CD4-positive, alpha-beta T cell treated with Interleukin-12 subunit alpha and Interleukin-12 subunit beta, for 1 hour (primary cell): ENCODE results near the gene SFXN4.

ENCODE experiments used
- DNase-seq: peaks from one replicate; pipeline ENCODE4 v3.0.0-alpha.2; 2020

The SFXN4 gene, protein sequence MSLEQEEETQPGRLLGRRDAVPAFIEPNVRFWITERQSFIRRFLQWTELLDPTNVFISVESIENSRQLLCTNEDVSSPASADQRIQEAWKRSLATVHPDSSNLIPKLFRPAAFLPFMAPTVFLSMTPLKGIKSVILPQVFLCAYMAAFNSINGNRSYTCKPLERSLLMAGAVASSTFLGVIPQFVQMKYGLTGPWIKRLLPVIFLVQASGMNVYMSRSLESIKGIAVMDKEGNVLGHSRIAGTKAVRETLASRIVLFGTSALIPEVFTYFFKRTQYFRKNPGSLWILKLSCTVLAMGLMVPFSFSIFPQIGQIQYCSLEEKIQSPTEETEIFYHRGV

DNA sequence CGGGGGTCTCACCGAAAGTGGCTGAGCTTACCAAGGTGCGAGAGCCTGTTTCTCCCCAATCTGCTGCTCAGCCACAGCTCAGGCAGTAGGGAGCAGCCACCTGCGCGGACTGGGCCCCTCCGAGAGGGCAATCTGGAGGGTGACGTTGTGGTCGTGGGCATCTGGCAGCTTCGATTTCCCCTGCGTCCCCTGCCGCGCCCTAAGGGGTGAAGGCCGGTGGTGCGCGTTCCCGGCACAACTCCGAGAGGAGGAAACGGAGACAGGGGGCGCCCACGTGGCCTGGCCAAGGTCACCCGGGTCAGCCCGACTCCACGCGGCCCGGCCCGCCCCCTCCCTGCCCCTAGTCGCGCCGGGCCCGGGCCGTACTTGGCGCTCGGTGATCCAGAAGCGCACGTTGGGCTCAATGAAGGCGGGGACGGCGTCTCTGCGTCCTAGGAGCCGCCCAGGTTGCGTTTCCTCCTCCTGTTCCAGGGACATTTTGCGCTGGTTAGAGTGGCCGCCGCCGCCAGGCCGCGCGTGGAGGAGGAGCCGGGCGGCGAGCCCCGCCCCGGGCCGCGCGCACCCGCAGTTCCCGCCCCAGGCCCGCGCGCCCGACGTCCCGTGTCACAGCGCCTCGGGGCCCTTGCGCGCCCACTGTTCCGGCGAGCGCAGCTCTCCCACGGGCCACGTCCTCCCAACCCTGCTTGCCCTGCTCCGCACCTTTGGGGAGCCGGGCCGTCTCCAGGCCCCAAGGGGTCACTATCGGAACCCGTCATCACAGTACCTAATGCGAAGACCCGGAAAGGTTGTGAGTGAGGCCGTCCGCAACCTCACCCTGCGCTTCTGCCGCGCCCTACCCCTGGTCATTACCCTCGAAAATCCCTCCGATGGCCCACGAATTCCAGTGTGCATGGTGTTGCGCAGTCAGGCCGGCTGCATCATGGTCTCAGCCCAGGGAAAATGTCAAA is at the start of gene SFXN4:
Gene SFXN4, minus strand, starts transcription at position 544 of the 947 bp plus-strand sequence. Its CDS starts 67 bp downstream, at position 477.
- DNase-seq = peak; percentile 83

DNA sequence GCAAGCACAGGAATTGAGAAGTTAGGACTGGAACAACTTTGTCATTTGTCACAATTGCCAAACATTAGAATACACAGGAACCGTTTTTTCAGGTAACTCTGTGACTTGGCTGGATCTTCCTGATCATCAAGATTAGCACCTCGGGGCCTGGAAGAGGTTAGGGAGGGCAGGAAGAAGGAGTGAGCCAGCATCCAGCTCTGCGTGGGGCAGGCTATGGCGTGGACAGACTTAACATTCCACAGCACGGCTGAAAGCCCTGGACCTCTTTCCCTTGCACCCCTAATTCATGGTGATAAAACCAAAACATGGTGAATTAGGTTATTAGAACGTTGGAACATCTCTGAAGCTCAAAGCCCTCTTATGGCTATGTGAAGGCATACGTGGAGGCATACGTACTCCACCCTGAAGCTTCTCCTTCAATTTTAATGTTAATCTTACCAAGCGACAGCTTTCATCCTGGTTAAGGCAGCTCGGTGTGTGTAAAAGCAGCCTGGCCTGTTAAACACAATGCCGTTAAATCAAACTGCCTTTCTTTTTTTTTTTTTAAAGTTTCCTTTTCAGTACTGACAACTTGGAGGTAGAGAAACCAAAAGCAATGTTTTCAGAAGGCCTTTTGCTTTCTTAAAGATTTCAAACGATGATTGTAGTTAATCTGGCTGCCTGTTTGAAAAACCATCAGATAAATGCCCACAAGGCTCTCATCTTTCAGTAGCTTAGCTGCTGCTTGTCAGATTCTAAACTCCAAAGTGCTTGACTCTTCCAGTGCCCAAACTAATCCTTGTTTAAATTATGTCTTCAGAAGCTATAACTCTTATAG is 46.3 kb upstream of the SFXN4 start:
- peak; percentile 41 for DNase-seq

GRCh38 chr10:119211176-119211575 is 45.7 kb upstream of the SFXN4 start:
- DNase-seq = no peak

- DNase-seq = no peak
Measured at GRCh38 chr10:119210633-119211032, 45.1 kb upstream of the SFXN4 start.

DNA sequence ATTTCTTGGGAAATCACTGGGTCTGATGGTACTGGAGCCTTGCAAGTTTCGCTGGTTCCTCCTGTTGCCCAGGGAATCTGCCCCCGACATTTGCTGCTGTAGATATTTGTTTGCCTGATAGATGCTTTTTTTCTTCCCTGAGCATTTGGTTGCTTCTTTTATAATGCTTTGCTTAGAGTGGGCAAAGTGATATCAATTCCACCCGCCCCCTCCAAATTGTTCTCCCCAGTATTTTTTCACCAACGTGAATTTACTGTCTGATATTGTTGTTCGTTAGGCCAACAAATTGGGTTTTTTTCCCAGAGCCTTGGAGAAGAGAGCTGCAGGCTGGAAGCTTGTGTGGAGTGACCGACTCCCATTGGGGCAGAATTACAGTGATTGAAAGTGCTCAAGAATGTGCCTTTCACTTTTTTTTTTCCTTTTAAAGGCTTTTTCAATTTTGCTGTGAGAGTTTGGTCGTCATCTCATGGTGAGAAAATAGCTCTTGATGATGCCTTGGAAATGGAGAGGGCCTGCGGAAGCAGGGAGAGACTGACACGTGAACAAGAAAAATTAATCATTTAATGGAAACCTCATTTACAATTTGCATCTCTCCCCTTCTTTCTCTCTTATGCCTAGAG is 44.3 kb upstream of the SFXN4 start:
- no peak for DNase-seq

DNA sequence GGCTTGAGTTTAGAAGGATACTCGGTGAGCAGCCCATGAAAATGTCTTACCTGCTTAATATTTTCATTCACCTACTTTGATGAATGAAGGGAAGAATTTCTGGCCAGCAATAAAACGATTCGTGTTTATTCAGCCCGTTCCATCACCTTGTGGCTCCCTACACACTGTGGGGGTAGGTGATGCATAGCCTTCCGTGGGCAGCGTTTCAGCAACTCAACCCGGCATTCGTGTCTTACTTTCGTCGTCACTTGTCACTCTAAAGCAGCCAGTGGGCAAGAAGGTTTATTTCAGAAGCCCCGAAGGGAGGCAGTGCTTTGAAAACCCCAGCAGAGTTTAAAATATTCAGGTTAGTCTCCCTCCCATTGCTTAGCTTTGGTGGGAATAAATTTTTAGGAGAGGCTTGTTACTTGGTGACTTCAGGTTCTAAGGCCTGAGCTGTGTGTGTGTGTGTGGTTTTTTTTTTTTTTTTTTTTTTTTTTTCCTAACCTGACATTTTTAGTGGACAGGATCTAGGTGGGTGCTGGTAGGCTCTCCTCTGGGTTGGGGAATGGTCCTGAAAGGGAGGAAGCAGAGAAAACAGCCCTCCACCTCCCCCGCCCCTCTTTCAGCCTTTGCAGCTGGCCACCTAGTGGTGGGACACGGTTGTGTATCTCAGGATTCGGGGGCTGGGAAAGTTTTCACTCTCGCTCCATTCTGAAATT is 43.7 kb upstream of the SFXN4 start:
- DNase-seq = peak; percentile 60

DNA sequence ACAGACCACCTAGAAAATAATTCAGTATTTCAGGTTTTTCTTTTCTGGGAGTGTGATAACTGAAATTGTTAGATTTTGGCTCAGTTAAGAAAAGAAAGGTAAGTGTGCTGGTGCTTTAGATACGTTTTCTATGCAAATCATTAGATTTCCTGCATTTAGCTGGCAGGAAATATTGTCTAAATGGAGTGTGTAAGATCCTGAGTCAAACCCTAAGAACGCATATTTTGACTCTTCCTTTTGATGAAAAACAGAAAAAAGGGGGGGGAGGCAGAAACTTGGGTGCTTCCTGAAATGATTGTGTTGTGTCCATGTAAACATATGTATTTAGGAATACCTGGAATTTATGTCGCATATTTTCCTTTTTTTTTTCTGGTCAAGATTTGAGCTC is 43.0 kb upstream of the SFXN4 start:
- DNase-seq = peak; percentile 15

DNA sequence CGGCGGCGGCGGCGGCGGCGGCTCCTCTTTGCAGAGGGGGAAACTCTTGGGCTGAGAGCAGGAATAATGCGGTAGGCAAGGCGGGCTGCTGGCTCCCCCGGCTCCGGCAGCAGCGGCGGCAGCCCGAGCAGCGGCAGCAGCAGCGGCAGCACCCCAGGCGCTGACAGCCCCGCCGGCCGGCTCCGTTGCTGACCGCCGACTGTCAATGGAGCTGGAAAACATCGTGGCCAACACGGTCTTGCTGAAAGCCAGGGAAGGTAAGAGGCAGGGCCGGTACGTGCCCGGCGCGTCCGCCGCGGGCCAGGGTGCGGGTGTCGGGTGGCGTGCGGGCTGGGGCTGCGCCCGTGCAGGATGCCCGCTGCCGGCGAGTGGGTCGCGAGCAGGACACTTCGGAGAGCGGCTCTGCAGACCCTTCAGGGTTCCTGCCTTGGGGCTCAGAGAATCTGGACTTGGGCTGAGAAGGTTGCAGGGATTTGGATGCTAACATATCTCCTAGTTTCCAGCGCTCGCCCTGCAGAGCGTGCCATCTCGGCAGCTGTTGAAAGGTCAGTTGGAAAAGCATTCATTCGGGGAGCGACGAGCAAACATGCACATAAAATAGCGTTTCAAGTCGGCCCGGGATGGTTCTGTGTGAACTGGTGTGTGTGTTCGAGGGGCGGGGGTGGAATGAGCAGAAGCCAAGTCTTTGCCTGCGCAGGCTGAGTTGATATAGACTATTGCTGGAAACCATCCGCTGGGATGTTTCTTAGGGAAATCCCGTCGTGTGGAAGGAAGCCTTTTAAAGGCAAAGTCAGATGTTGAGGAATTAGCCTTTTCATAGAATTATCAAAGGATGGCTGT is 42.4 kb upstream of the SFXN4 start:
- DNase-seq = peak; percentile 30

- peak; percentile 98 for DNase-seq
Measured at GRCh38 chr10:119207366-119207666, 41.8 kb upstream of the SFXN4 start, which contains the start of gene GRK5. GRK5 (plus strand) TSS chr10:119207571; CDS start chr10:119207918, 347 bp downstream.

DNA sequence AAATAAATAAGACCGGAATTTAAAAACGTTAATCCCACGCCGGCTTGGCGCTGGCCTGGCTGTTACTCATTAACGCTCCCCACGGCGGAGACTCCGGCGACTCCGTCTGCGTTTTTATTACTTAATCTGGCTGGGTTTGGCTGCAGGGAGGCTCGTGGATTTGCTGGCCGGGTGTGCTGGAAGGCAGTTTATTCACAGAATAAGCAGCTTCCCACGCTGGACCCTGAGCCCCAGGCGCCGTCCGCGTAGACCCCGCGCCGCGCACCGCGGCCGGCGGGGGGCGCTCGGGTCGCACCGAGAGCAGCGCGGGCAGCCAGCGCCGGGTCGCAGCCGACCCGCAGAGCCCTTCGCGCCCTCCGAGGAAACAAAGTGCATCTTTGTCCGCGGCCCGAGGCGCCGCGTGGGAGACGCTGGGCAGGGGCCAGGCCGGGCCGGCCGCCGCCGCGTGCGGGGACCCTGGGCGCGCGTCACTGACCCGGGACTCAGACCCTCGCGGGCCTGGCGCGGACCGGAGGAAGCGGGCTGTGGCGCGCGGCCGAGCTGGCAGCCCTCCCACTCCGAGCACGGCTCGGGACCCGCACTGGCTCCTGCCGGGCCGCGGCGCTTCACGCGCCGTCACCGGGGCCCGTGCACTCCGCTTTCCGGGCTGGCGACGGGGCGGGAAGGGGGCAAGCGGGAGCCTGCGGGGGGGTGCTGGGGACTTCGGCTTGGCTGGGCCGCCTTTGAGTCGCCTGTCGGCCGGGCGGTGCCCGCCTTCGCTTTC is 41.3 kb upstream of the SFXN4 start:
- peak; percentile 76 for DNase-seq

GRCh38 chr10:119205894-119206602 is 40.5 kb upstream of the SFXN4 start:
- DNase-seq = peak; percentile 46

DNA sequence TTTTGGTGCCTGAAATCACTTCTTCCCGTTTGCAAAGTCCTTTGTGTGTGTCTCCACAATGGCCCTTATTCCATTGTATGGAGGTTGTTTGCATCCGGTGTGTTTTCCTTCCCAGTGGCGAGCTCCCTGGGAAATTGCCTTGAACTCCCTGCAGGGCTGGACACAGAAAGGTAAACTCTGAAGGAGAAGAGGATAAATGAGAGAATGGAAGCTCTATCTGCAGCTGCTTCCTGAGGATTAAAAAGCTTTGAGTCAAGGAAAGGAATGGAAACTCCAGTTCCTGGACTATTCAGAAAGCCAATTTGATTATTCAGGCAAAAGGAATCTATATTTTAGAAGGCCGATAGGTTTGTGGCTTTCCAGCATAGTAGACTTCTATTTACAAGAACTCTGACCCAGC is 37.5 kb upstream of the SFXN4 start:
- no peak for DNase-seq

GRCh38 chr10:119201233-119201632 is 35.7 kb upstream of the SFXN4 start:
- DNase-seq = no peak

DNA sequence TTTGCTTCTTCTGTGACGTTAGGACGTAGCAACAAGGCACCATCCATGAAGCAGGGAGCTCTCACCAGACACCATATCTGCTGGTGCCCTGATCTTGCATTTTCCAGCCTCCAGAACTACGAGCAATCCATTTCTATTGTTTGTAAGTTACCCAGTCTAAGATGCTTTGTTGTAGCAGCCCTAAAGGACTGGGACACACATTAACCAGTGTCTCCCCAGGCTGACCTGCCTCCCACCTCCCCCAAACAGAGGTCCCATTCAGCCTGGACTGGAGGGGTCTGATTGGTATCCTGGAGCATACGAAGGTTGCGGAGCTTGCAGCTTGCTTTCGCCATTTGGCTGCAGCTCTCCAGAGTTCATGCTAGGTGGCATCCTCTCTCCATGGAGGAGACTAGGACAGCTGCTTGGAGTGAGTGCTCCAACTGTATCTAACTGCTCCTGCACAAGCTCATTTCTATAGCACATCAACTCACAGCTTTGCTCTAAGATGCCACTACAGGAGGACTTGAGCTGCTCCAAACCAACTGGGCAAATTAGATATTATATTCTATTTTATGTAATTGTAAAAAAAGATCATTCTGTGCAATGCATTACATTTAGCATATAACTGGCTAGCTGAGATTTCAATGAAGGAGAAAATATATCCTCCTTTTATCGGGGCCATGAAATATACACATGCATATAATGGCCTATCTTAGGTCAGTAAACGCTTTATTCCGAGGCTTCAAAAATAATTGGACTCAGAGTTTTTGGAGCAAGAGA is 33.9 kb upstream of the SFXN4 start:
- peak; percentile 65 for DNase-seq

- DNase-seq = peak; percentile 33
Measured at GRCh38 chr10:119198438-119198837, 32.9 kb upstream of the SFXN4 start.

- DNase-seq = no peak
Measured at GRCh38 chr10:119197921-119198320, 32.4 kb upstream of the SFXN4 start.

- no peak for DNase-seq
Measured at GRCh38 chr10:119191881-119192280, 26.4 kb upstream of the SFXN4 start.

DNA sequence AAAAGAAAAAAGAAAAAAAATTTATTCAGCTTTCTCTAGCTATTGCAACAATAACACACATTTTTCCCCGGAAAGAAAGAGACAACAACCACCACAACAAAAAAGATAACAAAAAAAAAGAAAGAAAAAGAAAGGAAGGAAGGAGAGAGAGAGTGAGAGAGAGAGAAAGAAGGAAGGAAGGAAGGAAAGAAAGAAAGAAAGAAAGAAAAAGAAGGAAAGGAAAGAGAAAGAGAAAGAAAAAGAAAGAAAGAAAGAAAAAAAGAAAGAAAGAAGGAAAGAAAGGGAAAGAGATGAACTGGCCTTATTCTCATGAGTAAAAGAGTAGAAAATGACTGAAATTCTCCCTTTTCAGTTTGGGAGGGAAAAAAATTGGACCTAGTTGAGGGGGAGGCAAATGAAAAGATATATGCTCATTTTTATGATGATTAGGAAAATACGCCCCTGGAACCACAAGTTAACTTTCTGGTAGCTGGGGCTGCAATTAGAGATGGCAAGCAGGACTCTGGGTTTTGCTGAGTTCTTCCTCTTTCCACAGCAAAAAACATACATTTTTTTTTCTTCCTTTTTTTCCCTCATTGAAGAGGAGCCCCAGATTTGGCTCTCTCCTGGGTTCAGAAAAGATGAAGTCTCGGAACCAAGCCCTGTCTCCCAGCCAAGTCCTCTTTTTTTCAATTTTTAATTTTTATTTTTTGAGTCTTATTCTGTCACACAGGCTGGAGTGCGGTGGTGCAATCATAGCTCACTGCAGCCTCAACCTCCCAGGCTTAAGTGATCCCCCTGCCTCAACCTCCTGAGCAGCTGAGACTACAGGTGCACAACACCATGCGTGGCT is 25.7 kb upstream of the SFXN4 start:
- no peak for DNase-seq
